ENCODE measurements around the gene SDK1.

Gene SDK1

DNA sequence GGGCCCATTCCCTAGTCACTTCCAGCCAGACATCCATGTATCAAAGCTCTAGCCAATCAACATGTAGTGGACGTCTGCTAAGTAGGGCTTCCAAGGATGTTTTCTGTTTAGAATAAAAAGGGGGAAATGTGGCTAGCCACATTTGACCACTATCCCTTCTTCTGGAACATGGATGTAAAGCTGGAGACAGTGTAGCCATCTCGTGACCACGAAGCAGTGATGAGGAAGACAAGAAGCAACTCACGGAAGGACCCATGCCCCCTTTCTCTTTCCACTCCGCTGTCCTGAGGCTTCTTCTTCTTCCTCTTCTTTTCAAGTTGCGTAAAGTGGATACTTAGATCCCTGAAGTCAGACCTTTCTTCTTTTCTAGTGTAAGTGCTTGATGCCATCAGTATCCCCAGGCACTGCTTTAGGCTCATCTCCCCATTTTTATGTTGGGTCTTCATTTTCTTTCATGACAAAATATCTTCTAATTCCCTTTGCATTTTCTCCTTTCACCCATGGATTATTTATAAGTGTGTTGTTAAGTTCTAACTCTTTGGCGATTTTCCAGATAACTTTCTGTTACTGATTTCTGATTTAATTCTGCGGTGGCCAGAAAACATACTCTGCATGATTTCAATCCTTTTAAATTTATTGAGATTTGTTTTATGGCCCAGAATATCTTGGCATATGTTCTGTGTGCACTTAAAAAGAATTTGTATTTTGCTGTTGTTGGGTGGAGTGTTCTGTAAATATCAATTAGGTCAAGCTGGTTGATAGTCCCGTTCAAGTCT lies 594.5 kb downstream of the SDK1 start:
- no peak for DNase-seq

- DNase-seq, result no peak
Measured at GRCh38 chr7:3896169-3896765, 595.2 kb downstream of the SDK1 start.

- DNase-seq, result peak; percentile 27
Measured at GRCh38 chr7:3897430-3898372, 596.6 kb downstream of the SDK1 start.

DNA sequence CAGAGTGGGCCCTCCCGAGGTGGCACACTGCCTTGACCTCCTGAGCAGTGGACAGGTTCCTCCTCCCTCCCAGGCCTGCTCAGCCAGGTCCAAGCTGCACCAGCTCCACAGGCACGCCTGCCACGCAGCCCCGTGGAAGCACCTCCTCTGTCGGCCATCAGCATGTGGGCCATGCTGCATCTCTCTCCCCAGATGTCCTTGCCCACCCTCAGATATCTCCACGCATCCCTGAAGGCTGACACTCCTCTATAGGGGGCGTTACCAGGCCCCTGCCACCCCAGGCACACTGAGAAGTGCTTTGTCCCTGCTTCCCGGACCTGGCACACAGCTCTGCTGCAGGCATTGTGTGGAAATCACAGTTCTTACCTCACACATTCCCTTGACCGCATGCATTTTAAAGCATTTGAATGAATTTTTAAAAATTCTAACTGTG lies 598.5 kb downstream of the SDK1 start:
- no peak for DNase-seq

DNA sequence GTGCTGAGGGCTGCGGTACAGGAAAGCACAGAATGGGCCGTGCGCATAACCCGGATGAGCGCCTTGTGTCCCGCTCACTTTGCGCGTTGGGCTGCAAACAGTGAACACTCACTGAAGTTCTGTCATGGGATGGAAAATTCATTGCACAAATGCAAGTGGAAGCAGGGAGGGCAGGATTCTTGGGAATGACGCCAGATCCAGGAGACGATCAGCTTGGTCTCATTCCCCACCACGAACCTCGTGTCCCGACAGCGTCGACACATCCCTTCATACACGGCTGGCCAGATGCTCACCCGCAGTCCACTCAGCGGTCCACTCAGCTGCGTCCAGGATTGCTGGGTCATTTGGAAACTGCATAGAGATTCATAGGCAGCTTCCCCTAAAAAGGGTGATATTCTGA lies 607.1 kb downstream of the SDK1 start:
- DNase-seq, result no peak

GRCh38 chr7:3909128-3909527 lies 608.1 kb downstream of the SDK1 start:
- DNase-seq, result no peak

DNA sequence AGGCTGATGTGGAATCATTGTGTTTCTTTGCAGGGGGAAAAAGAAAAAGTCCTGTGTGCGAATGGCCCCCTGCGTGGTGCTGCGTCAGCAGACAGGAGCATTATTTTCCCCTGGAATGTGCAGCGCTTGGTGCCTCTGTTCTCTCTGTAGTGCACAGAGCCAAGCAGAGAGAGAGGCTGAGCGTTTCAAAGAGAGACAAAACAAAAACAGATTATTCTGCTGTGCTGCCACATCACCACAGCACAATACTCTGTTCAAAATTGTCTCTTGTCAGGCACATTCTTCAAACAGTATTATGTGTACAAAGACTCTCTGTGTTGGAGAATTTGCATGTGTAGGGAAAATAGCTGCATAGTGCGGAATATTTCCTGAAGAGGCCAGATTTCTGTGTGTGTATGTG lies 609.0 kb downstream of the SDK1 start:
- no peak for DNase-seq

DNA sequence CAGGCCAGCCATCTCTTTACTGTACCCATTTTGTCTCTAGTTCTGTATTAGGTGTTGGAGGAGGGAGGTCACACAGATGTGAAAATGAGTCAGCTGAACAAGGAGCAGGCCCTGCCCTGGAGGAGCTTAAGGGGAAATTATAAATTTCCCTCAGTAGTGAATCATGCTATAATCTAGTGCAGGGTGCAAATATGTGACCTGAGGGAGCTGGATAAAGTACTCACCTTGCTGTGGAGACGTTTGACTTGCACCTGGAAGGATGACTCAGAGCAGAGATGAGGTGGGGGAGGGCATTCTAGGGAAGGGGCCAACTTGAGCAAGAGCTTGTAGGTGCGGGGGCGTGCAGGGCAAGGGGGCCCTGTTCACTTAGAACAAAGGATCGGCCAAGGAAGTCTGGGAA lies 610.6 kb downstream of the SDK1 start:
- DNase-seq, result no peak

DNA sequence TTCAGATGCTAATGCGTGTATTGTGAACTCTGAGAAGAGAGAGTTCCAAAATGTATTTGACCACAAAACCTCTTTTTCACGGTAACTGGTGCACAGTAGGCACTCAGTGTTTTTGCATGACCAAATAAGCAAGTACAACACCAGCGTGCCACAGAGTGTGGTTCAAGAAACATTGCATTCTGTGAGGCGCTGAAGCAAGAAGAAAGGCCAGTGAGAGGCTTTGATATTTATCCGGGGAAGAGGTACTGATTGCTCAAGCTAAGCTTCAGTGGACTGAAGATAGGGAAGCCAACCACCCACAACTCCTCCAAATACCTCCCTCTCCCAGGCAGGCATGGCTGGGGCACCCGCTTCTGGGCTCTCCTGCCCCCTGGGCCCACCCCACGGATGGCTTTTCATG lies 611.2 kb downstream of the SDK1 start:
- no peak for DNase-seq

DNA sequence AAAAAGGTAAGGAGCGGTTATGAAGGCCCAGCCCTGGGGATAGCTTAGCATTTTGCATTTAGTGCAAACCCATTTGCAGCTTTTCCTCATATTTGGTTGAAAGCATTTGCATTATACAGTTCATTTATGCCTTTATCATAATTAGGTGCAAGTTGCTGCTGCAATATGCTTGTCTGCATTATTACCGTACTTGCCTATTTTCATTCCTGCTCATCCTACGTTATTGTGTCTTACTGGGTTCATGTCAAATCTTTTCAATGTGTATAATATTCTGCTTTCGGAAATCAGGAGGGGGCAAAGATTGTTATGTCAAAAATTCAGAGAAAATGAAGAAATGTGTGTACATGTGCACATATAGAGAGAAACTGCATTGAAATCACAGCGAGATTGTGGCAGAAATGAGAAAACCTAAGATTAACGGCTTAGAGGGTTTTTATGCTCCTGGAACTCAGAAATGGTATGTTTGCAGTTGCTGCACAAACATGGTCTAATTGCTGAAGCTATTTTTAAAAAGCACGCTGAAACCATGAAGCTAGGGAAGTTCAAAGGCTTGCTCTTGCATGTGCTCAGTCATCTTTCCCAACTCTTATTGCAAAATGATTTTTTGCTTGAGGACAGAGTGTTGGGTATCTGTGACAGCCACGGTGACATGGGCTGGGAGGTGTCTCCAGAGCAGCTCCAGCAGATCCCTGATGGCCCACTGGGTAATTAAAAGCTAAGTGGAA lies 613.2 kb downstream of the SDK1 start:
- no peak for DNase-seq

DNA sequence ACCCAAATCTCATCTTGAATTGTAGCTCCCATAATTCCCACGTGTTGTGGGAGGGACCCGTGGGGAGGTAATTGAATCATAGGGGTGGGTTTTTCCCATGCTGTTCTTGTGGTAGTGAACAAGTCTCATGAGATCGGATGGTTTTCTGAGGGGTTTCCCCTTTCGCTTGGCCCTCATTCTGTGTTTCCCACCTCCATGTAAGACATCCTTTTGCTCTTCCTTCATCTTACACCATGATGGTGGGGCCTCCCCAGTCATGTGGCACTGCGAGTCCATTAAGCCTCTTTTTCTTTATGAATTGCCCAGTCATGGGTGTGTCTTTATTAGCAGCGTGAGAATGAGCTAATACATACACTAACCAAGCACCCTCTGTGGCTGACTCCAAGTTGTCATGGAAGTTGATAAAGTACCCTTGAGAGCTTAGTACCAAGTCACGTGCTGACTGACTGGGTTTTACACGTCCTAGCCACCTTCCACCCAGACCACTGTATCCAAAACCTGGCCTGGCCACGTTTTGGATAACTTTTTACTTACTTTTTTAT lies 614.4 kb downstream of the SDK1 start:
- DNase-seq, result no peak

DNA sequence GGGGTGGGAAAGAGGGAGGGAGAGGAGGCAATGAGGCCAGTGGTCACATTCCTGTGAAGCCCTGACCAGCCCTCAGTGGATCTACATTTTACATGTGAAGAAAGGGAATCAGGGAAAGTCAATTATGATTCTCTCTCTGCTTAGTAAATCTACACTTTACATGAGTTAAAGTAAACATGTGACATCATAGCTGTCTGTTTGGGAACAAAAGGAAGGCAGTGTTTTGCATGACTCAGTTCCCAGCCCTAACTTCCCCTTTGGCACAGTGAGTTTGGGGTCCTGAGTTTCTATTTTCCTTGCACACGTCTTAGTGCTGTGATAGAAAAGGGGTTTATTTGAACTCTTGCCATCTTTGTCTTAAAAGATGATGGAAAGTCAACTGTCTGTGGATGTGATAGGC lies 615.1 kb downstream of the SDK1 start:
- no peak for DNase-seq

DNA sequence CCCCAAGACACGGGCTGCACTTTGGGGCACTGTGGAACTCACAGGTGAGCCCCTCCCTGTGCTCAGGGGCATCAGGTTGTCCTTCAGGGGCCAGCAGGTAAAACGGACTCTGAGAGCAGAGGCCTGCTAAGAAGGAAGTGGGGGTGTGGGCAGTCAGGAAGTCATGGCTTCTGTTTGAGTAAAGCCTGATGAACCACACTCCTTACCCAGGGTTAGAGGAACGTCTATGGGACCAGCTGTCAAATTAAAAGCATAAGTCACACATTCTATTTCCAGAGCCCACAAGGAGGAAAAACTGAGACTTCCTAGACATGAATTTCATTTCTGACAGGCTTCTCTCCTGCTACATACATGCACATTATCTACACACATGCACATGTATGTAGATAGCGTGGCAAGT lies 616.4 kb downstream of the SDK1 start:
- DNase-seq, result no peak

GRCh38 chr7:3918576-3918975 lies 617.5 kb downstream of the SDK1 start:
- DNase-seq, result no peak

GRCh38 chr7:3922175-3922635 lies 621.2 kb downstream of the SDK1 start:
- peak; percentile 10 for DNase-seq

DNA sequence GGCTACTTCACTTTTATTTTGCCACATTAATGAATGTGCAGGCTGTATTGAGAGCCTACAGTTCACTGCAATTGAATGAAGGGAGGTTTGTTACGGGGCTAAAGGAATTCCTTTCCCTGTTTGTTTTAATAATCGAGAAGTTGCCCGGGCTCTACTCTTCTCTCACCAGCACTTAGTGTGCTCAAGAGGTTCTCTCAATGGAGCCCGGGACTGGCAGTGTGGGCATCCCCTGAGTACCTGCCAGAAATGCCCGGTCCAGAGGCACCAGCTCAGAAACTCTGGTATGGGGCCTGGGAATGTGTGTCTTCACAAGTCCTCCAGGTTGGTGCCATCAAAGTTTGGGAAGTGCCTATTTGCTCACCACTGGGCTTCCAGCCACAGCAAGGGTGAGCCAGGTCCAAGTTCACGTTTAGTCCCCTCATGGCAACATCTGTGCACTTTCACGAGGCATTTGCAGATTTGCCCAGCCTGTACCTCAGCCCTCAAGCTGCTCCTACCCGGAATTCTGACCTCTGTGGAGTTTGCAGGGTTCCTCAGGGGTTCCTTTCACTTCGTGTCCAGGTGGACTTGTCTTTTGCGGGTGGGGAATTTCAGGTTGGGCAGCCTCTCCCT lies 622.4 kb downstream of the SDK1 start:
- no peak for DNase-seq

GRCh38 chr7:3924277-3924676 lies 623.2 kb downstream of the SDK1 start:
- DNase-seq, result no peak

GRCh38 chr7:3927446-3928110 lies 626.5 kb downstream of the SDK1 start:
- DNase-seq, result no peak

- no peak for DNase-seq
Measured at GRCh38 chr7:3928727-3929515, 627.9 kb downstream of the SDK1 start.

- DNase-seq, result no peak
Measured at GRCh38 chr7:3931843-3932242, 630.8 kb downstream of the SDK1 start.

DNA sequence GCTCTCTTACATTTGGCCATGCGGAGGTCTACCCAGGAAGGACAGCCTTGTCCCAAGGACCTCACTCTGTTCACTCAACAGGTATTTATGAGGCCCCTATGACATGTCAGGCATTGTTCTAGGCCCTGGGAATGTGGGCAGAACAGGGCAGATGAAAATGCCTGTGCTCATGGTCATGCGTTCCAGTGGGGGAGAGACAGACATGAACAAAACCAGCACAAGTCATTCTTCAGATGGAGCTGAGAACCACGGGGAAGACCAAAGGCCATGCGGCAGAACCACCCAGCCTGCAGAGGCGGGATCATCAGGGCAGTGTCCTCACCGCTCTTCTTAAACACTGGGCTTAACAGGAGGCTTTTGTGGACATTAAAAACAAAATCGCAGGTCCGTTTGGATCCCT lies 636.1 kb downstream of the SDK1 start:
- DNase-seq, result no peak

Data from NCI-H1092 treated with DMSO at 0.1 percent for 48 hours (cell line).